ENCODE data around the gene TSFM. TPM values are rescaled to one million over a fixed set of nuclear protein-coding genes. Genes with fewer than 3 reads are reported as not detected.

Gene TSFM
- total RNA-seq, 1 experiment from 2014 or later = 53.2 TPM

DNA sequence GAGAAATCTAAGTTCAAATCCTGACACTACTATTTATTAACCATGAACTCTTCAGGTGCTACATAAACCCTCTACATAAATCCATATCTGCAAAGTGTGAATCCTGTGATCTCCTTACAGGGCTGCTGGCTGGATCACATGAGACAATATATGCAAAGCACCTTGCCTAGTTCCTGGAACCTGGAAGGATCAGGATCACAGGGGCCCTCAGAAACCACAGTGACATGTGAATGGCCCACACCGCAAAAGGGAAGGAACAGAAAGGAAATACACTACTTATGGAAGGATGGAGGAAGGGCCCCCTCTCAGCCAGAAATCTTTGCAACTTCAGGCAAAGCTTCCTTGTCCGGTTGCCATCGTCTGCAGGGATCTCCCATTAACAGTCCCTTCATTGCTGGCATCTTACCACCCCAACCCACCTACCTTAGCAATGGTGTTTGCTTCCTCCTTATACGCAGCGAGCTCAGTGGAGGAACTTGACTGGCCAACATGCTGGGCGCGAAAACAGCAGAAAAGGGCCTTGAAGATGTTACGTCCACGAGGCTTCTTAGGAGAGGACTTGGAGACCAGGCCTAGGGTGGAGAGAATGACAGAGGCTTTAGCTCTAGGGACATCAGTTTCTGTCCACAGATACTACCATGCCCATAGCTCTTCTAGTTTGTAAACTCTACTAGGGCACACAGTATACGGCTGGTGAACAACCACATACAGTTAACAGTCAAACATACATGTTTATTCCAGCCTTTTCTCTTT lies 46.6 kb downstream of the TSFM start:
- H3K36me3 ChIP-seq (ENCODE audit: control insufficient read depth in 1 of 2, insufficient read depth in 2 of 2, low read length in 2 of 2) = peaks cover 28 to 38% of the 10 kb centered on the region in 2 experiments
- intact Hi-C loops (cut with micrococcal nuclease) = no loop called here
- CTCF ChIA-PET = no interaction called here

More for the DNA sequence above, 46.6 kb downstream of the TSFM start:
- H3K9ac ChIP-seq (ENCODE audit: low read length) = no peak overlapping the region
- POLR2A ChIA-PET = no interaction called here
- H3K27ac ChIP-seq (ENCODE audit: low read depth, low read length) = no peak overlapping the region
- H2AFZ ChIP-seq (ENCODE audit: low read depth, low read length, poor library complexity, severe bottlenecking) = no peak overlapping the region
- no peak for DNase-seq (ENCODE audit: low read depth, low spot score)
- H3K79me2 ChIP-seq (ENCODE audit: insufficient read depth, low read length) = peaks cover 36% of the 10 kb centered on the region
- BruUV-seq (replicated peaks) = no TSS peak
- no peaks in the 10 kb centered on the region for H3K9me2 ChIP-seq (ENCODE audit: insufficient read depth)
- no peaks in the 10 kb centered on the region for H3K9me3 ChIP-seq (ENCODE audit: control insufficient read depth in 1 of 2, insufficient read depth in 1 of 2, low read depth in 1 of 2, low read length in 2 of 2)
- H3K4me2 ChIP-seq (ENCODE audit: low read length) = no peak overlapping the region
- no peak for TF ChIP-seq ELF1 (IDR thresholded peaks at IDR 0.05; ENCODE audit: borderline replicate concordance, low read depth)
- TF ChIP-seq YY1 (IDR thresholded peaks at IDR 0.05; ENCODE audit: extremely low read depth, insufficient replicate concordance, low read depth, low read length) = no peak
- TF ChIP-seq CBX3 (IDR thresholded peaks at IDR 0.05; ENCODE audit: low read depth) = no peak
- TF ChIP-seq ZNF274 (IDR thresholded peaks at IDR 0.05; ENCODE audit: low read depth, low read length) = no peak
- TF ChIP-seq, protein P1, sequence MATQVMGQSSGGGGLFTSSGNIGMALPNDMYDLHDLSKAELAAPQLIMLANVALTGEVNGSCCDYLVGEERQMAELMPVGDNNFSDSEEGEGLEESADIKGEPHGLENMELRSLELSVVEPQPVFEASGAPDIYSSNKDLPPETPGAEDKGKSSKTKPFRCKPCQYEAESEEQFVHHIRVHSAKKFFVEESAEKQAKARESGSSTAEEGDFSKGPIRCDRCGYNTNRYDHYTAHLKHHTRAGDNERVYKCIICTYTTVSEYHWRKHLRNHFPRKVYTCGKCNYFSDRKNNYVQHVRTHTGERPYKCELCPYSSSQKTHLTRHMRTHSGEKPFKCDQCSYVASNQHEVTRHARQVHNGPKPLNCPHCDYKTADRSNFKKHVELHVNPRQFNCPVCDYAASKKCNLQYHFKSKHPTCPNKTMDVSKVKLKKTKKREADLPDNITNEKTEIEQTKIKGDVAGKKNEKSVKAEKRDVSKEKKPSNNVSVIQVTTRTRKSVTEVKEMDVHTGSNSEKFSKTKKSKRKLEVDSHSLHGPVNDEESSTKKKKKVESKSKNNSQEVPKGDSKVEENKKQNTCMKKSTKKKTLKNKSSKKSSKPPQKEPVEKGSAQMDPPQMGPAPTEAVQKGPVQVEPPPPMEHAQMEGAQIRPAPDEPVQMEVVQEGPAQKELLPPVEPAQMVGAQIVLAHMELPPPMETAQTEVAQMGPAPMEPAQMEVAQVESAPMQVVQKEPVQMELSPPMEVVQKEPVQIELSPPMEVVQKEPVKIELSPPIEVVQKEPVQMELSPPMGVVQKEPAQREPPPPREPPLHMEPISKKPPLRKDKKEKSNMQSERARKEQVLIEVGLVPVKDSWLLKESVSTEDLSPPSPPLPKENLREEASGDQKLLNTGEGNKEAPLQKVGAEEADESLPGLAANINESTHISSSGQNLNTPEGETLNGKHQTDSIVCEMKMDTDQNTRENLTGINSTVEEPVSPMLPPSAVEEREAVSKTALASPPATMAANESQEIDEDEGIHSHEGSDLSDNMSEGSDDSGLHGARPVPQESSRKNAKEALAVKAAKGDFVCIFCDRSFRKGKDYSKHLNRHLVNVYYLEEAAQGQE (IDR thresholded peaks at IDR 0.05; ENCODE audit: low read depth) = no peak
- no peak for TF ChIP-seq SRF (IDR thresholded peaks at IDR 0.05; ENCODE audit: low read depth)
- TF ChIP-seq, protein P2, sequence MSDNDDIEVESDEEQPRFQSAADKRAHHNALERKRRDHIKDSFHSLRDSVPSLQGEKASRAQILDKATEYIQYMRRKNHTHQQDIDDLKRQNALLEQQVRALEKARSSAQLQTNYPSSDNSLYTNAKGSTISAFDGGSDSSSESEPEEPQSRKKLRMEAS (IDR thresholded peaks at IDR 0.05) = no peak
- no peak for TF ChIP-seq ZFX (IDR thresholded peaks at IDR 0.05)
- no peak for TF ChIP-seq JUND (IDR thresholded peaks at IDR 0.05)
- no peak for TF ChIP-seq EGR1 (IDR thresholded peaks at IDR 0.05; ENCODE audit: low read depth)
- no peak for TF ChIP-seq CEBPB (IDR thresholded peaks at IDR 0.05; ENCODE audit: low read depth)
- H3K4me1 ChIP-seq (ENCODE audit: control insufficient read depth in 1 of 2, insufficient read depth in 2 of 2, low read length in 2 of 2) = 0 out of 4 replicates have a peak, but pooled peaks cover 0 to 4% of the 10 kb centered on the region in 2 experiments
- ATAC-seq = no peak
- H4K20me1 ChIP-seq (ENCODE audit: insufficient read depth) = no peaks in the 10 kb centered on the region
- no peak overlapping the region for H3K4me3 ChIP-seq (replicated peaks in 1 of 2; ENCODE audit: low read depth in 1 of 2, low read length in 2 of 2)
- no peaks in the 10 kb centered on the region for H3K27me3 ChIP-seq (ENCODE audit: insufficient read depth, low read length)
- RAD21 ChIA-PET (ENCODE audit: low non-redundant PET in 1 of 2, low total read pairs in 2 of 2, uncharacterized antibody in 2 of 2, unreplicated experiment in 2 of 2) = no interaction called here
